ENCODE measurements around the gene KLHDC10.
"Not testable (repeated sequence)": the region's sequence is repeated elsewhere in the genome, so short reads cannot be mapped to it uniquely, and the experiment has no call there.

Gene KLHDC10

DNA sequence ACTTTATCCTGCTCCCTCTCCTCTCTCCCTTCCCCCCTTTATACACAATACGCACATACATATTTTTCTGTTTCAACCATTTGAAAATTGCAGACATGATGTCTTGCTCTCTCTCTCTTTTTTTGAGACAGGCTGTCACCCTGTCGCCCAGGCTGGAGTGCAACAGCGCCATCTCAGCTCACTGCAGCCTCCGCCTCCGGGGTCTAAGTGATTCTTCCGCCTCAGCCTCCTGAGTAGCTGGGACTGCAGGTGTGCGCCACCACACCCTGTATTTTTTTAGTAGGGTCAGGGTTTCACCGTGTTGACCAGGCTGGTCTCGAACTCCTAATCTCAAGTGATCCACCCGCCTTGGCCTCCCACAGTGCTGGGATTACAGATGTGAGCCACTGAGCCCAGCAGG lies 38.5 kb downstream of the KLHDC10 start:
- H2AFZ ChIP-seq (ENCODE audit: low read depth, low read length, severe bottlenecking) = no peak overlapping the region
- H3K4me3 ChIP-seq (ENCODE audit: insufficient read depth, low read length, poor library complexity, severe bottlenecking) = no peak overlapping the region
- TF ChIP-seq, protein P1, sequence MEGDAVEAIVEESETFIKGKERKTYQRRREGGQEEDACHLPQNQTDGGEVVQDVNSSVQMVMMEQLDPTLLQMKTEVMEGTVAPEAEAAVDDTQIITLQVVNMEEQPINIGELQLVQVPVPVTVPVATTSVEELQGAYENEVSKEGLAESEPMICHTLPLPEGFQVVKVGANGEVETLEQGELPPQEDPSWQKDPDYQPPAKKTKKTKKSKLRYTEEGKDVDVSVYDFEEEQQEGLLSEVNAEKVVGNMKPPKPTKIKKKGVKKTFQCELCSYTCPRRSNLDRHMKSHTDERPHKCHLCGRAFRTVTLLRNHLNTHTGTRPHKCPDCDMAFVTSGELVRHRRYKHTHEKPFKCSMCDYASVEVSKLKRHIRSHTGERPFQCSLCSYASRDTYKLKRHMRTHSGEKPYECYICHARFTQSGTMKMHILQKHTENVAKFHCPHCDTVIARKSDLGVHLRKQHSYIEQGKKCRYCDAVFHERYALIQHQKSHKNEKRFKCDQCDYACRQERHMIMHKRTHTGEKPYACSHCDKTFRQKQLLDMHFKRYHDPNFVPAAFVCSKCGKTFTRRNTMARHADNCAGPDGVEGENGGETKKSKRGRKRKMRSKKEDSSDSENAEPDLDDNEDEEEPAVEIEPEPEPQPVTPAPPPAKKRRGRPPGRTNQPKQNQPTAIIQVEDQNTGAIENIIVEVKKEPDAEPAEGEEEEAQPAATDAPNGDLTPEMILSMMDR (IDR thresholded peaks at IDR 0.05; ENCODE audit: insufficient read depth, low read length, poor library complexity, severe bottlenecking) = no peak
- TF ChIP-seq EZH2phosphoT487 (conservative IDR thresholded peaks at IDR 0.05; ENCODE audit: low read length) = no peak
- no peak overlapping the region for H3K9ac ChIP-seq (ENCODE audit: low read length)
- H3K27ac ChIP-seq (ENCODE audit: low read depth, low read length) = no peak overlapping the region
- no peaks in the 10 kb centered on the region for H3K36me3 ChIP-seq (ENCODE audit: low read length)
- no peaks in the 10 kb centered on the region for H3F3A ChIP-seq (ENCODE audit: insufficient read depth)
- H3K27me3 ChIP-seq (ENCODE audit: low read length) = no peaks in the 10 kb centered on the region
- no peaks in the 10 kb centered on the region for H4K20me1 ChIP-seq (ENCODE audit: low read depth, low read length)
- H3K4me2 ChIP-seq (ENCODE audit: low read depth, low read length, poor library complexity, severe bottlenecking) = no peak overlapping the region
- no peaks in the 10 kb centered on the region for H3K9me3 ChIP-seq (ENCODE audit: insufficient read depth, low read length)
- no peaks in the 10 kb centered on the region for H3K79me2 ChIP-seq (ENCODE audit: insufficient read depth, low read length)
- no peaks in the 10 kb centered on the region for H3K9me2 ChIP-seq (replicated peaks; ENCODE audit: insufficient read depth, low read length)

DNA sequence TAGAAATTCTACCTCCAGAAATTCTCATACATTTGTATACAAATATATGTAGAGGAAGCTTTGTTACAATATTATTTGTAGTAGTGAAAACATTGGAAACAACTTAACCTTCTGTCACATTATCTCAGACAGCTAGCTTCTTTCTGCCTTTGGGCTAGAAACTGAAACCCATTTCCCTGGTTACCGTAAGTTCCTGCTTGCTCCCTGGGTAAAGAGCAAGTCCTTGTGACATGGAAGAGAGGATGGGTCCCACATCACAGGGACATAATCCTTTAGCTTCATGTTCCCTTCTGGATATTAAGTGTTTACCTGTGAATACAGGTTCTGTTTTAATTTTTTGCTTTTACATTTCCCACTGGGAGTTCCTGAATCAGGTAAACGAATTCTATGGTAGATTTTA lies 41.8 kb downstream of the KLHDC10 start:
- Histone ChIP-seq H3K36me3 (ENCODE audit: low read length) (no peaks in the 10 kb centered on the region), H3K27ac (ENCODE audit: low read depth, low read length) (no peak overlapping the region), H3K4me2 (ENCODE audit: low read depth, low read length, poor library complexity, severe bottlenecking) (no peak overlapping the region), H3K9me2 (replicated peaks; ENCODE audit: insufficient read depth, low read length) (no peaks in the 10 kb centered on the region), H3K27me3 (ENCODE audit: low read length) (no peaks in the 10 kb centered on the region), H3K9me3 (ENCODE audit: insufficient read depth, low read length) (no peaks in the 10 kb centered on the region), H2AFZ (ENCODE audit: low read depth, low read length, severe bottlenecking) (no peak overlapping the region), H4K20me1 (ENCODE audit: low read depth, low read length) (no peaks in the 10 kb centered on the region), H3K9ac (ENCODE audit: low read length) (no peak overlapping the region), H3K79me2 (ENCODE audit: insufficient read depth, low read length) (no peaks in the 10 kb centered on the region), H3F3A (ENCODE audit: insufficient read depth) (0 out of 2 replicates have a peak, but pooled peaks cover 4% of the 10 kb centered on the region), H3K4me3 (ENCODE audit: insufficient read depth, low read length, poor library complexity, severe bottlenecking) (no peak overlapping the region)
- no peak for TF ChIP-seq EZH2phosphoT487 (conservative IDR thresholded peaks at IDR 0.05; ENCODE audit: low read length)
- TF ChIP-seq, protein P1 (IDR thresholded peaks at IDR 0.05; ENCODE audit: insufficient read depth, low read length, poor library complexity, severe bottlenecking) = no peak

DNA sequence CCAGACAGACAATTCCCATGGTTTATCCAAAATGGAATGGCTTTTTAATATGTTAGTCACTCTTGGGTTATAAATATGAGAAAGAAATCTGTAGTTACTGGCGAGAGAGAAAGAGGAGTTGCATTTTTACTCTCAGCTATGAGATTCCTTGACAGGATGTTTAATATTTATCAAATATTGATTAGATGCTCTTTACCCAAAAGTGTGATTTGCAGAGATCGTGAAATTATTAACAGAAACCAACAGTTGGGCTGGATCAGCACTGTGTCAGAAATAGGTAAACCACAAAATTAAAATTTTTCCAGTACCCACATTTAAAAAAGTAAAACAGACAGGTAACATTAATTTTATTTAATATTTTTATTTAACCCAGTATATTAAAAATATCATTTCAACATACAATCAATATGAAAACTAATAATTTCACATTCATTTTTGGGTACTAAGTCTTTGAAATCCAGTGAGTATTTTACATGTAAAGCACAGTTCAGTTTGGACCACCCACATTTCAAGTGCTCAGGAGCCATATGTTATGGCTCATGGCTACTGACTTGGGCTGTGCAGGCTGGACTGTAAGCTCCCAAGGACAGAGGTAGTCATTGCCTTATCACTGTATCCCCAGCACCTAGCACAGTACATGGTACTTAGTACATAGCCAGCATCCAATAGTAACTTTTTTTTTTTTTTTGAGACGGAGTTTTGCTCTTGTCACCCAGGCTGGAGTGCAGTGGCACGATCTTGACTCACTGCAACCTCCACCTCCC lies 42.5 kb downstream of the KLHDC10 start:
- no peaks in the 10 kb centered on the region for H3K36me3 ChIP-seq (ENCODE audit: low read length)
- no peaks in the 10 kb centered on the region for H3K9me3 ChIP-seq (ENCODE audit: insufficient read depth, low read length)
- H3F3A ChIP-seq (ENCODE audit: insufficient read depth) = 0 out of 2 replicates have a peak, but pooled peaks cover 4% of the 10 kb centered on the region
- H3K27me3 ChIP-seq (ENCODE audit: low read length) = no peaks in the 10 kb centered on the region
- H2AFZ ChIP-seq (ENCODE audit: low read depth, low read length, severe bottlenecking) = no peak overlapping the region
- H4K20me1 ChIP-seq (ENCODE audit: low read depth, low read length) = no peaks in the 10 kb centered on the region
- no peak overlapping the region for H3K9ac ChIP-seq (ENCODE audit: low read length)
- TF ChIP-seq, protein P1 (IDR thresholded peaks at IDR 0.05; ENCODE audit: insufficient read depth, low read length, poor library complexity, severe bottlenecking) = no peak
- TF ChIP-seq EZH2phosphoT487 (conservative IDR thresholded peaks at IDR 0.05; ENCODE audit: low read length) = no peak
- H3K4me2 ChIP-seq (ENCODE audit: low read depth, low read length, poor library complexity, severe bottlenecking) = peak overlapping the region; percentile 13
- no peak overlapping the region for H3K27ac ChIP-seq (ENCODE audit: low read depth, low read length)
- H3K9me2 ChIP-seq (replicated peaks; ENCODE audit: insufficient read depth, low read length) = no peaks in the 10 kb centered on the region
- no peaks in the 10 kb centered on the region for H3K79me2 ChIP-seq (ENCODE audit: insufficient read depth, low read length)
- no peak overlapping the region for H3K4me3 ChIP-seq (ENCODE audit: insufficient read depth, low read length, poor library complexity, severe bottlenecking)

DNA sequence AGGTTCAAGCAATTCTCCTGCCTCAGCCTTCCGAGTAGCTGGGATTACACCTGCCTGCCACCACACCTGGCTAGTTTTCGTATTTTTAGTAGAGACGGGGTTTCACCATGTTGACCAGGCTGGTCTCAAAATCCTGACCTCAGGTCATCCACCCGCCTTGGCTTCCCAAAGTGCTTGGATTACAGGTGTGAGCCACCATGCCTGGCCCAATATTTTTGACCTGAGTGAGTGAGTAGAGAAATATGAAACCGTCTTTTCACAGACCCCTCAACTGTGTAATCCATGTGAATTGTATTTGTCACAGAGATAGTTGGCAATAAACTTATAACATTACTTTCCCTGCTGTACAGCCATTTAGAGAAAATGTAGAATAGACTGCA lies 43.1 kb downstream of the KLHDC10 start:
- not testable (repeated sequence) for H3K27me3 ChIP-seq (ENCODE audit: low read length); H3K9ac ChIP-seq (ENCODE audit: low read length); H3F3A ChIP-seq (ENCODE audit: insufficient read depth); H3K4me3 ChIP-seq (ENCODE audit: insufficient read depth, low read length, poor library complexity, severe bottlenecking); H3K79me2 ChIP-seq (ENCODE audit: insufficient read depth, low read length); H4K20me1 ChIP-seq (ENCODE audit: low read depth, low read length); H3K36me3 ChIP-seq (ENCODE audit: low read length); H3K9me2 ChIP-seq (replicated peaks; ENCODE audit: insufficient read depth, low read length); H3K9me3 ChIP-seq (ENCODE audit: insufficient read depth, low read length); H3K27ac ChIP-seq (ENCODE audit: low read depth, low read length); H2AFZ ChIP-seq (ENCODE audit: low read depth, low read length, severe bottlenecking)
- H3K4me2 ChIP-seq (ENCODE audit: low read depth, low read length, poor library complexity, severe bottlenecking) = peak overlapping the region; percentile 40
